Kidney (tissue), 14 donors: ENCODE measurements around the gene RASL10B. TPM values are rescaled to one million over a fixed set of nuclear protein-coding genes. Genes with fewer than 3 reads are reported as not detected.
A peak's percentile ranks its signal among the peaks of the same experiment; 100 is the strongest.

Experiments used
- DNase-seq, 5 donors: peaks; one replicate each; pipeline ENCODE4 v3.0.0-alpha.2; 2013 to 2020
- FAIRE-seq: peaks from 2 replicates; lab custom pipeline; 2012; peaks lifted over from hg19 to GRCh38; lab: Jason Lieb, UNC
- H3K27ac ChIP-seq, 2 donors: one replicate each; pipeline ENCODE4 v1.7.0; 2013; ENCODE audit warnings: low read depth in 2 of 2, low read length in 2 of 2, inconsistent platforms in 1 of 2
- H3K27me3 ChIP-seq: one replicate; pipeline ENCODE4 v1.7.1; 2013; ENCODE audit warnings: low read length, inconsistent platforms; ENCODE audit not compliant: control insufficient read depth, insufficient read depth
- H3K36me3 ChIP-seq, 3 donors: one replicate each; pipeline versions ENCODE4 v1.7.0 to v1.7.1; 2013; ENCODE audit warnings: low read length in 3 of 3, control low read depth in 1 of 3, inconsistent platforms in 1 of 3; ENCODE audit not compliant: insufficient read depth in 3 of 3, control insufficient read depth in 2 of 3
- H3K4me1 ChIP-seq, 3 donors: one replicate each; pipeline versions ENCODE4 v1.7.0 to v1.7.1; 2013; ENCODE audit warnings: low read length in 3 of 3, inconsistent platforms in 1 of 3, low read depth in 1 of 3; ENCODE audit not compliant: control insufficient read depth in 2 of 3, insufficient read depth in 2 of 3
- H3K4me3 ChIP-seq, 3 donors: one replicate each; pipeline versions ENCODE4 v1.7.0 to v1.8.1; 2013; ENCODE audit warnings: low read length in 3 of 3, control low read depth in 1 of 3, inconsistent platforms in 1 of 3
- H3K9ac ChIP-seq, 3 donors: one replicate each; pipeline versions ENCODE4 v1.7.0 to v1.7.1; 2013; ENCODE audit warnings: low read length in 3 of 3, control low read depth in 1 of 3, inconsistent platforms in 1 of 3
- H3K9me3 ChIP-seq, 3 donors: one replicate each; pipeline versions ENCODE4 v1.7.0 to v1.7.1; 2013; ENCODE audit warnings: low read length in 3 of 3, control low read depth in 1 of 3, inconsistent platforms in 1 of 3; ENCODE audit not compliant: control insufficient read depth in 2 of 3, insufficient read depth in 1 of 3
- intact Hi-C: fragments of 100-400 bp; cut with DNase I; formaldehyde crosslinking; loops from one replicate; pipeline ENCODE4 v1.11.1; 2022
- polyA plus RNA-seq: library from polyadenylated mRNA; stranded (reverse); fragments of 350-450 nt; fragmentation: Illumina TruSeq; extraction: RNeasy Lipid Tissue Mini Kit (QIAGEN cat#74804); gene quantifications from one replicate; pipeline ENCODE4 v1.2.3, GENCODE V29; 2014; ENCODE audit warnings: low read depth, low replicate concordance; ENCODE audit not compliant: insufficient read depth
- total RNA-seq: library from RNA; stranded (reverse); fragmentation: NEBNext Ultra II Directional; extraction: Animal tissue kit (Norgen Biotek cat#: 25700); gene quantifications from one replicate; pipeline ENCODE4 v1.2.1, GENCODE V29; 2021
- TF ChIP-seq, protein P1 (sequence below): IDR thresholded peaks from 3 replicates; pipeline ENCODE4 v1.5.1; 2012; ENCODE audit warnings: mild to moderate bottlenecking, moderate library complexity, borderline replicate concordance; ENCODE audit not compliant: insufficient read depth; ENCODE audit errors: extremely low read depth
- donor health status: control.
- donor health status: control.
- donor health status: control.
- donor health status: control.
- donor health status: control.
- donor health status: DM: yes; HTN: yes; CAD: no.
- donor health status: Normal renal cell carcinoma (clear cell type).

Gene RASL10B
- total and polyA plus RNA-seq, 2 donors from 2014 or later: 1.5 to 2.4 TPM

DNA sequence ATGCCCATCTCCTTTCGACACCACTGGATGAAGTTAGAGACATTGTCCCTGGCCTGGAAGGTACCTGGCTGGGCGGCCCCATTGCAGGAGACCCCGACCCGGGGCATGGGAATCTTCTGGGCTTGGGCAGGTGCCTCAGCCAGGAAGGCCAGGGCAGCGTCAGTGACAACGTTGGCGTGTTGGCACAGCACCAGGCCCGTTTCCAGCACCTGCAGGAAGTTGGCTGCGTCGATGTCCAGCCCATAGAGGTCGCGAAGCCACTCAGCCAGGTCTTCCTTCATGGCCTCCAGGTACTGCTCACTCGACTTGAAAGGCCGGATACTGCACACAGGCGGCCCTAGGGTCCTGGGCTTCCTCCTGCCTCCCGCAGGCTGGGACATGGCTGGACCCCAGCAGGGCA is 21.0 kb downstream of the RASL10B start:
- Histone ChIP-seq H3K27me3 (peaks cover 2% of the 10 kb centered on the region), H3K36me3 (no peaks in the 10 kb centered on the region), H3K27ac (no peak overlapping the region), H3K4me1 (peaks cover 0 to 9% (median 0%) of the 10 kb centered on the region in 3 donors), H3K9ac (no peak overlapping the region), H3K4me3 (no peak overlapping the region), H3K9me3 (no peaks in the 10 kb centered on the region)
- intact Hi-C loops: no loop called here
- DNase-seq (peak in 1 of 5 donors; percentile 76), FAIRE-seq (no peak)
- TF ChIP-seq, protein P1, sequence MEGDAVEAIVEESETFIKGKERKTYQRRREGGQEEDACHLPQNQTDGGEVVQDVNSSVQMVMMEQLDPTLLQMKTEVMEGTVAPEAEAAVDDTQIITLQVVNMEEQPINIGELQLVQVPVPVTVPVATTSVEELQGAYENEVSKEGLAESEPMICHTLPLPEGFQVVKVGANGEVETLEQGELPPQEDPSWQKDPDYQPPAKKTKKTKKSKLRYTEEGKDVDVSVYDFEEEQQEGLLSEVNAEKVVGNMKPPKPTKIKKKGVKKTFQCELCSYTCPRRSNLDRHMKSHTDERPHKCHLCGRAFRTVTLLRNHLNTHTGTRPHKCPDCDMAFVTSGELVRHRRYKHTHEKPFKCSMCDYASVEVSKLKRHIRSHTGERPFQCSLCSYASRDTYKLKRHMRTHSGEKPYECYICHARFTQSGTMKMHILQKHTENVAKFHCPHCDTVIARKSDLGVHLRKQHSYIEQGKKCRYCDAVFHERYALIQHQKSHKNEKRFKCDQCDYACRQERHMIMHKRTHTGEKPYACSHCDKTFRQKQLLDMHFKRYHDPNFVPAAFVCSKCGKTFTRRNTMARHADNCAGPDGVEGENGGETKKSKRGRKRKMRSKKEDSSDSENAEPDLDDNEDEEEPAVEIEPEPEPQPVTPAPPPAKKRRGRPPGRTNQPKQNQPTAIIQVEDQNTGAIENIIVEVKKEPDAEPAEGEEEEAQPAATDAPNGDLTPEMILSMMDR: no peak

DNA sequence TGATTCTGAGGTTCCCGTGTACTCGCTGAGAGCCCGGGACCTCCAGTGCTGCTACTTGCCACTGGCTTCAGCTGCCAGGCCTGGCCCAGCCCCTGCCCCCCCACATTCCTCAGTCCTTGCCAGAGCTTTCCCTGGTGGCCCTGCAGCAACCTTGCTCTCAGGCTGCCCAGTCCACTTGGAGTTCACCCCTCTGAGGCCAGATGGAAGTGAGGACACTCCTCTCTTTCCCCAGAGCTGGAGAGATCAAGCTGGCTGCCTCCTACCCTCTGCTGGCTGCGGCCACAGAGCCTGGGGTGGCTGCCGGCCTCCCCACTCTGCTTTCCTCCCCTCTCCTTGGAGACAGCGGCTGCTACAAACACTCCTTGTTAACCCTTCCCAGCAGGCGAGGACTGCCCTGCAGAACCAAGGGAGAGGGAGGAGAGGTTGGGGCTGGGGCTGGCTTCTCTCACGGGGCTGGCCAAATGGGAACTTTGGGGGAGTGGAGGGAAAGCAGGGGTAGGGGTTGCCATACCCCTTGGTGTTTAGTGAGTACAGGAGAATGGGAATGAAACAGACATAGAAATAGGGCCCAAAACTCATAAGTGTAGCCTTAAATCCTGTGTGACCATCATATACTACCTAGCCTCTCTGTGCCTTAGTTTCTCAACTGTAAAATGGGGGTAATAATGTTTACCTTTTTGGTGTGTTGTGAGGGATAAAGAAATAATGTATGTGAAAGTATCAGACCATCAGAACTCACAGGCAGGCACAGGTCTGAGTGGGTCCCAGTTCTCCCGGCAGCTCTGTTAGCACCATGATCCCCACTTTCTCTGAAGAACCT is 21.7 kb downstream of the RASL10B start, which contains the start of gene GAS2L2:
Gene GAS2L2, minus strand, starts transcription at position 295 of the 820 bp plus-strand sequence. CDS start 389 bp downstream, outside the sequence.
- Histone ChIP-seq H3K36me3 (no peaks in the 10 kb centered on the region), H3K9me3 (no peaks in the 10 kb centered on the region), H3K9ac (no peak within 1 kb of the TSS), H3K27ac (no peak within 1 kb of the TSS), H3K4me3 (no peak within 1 kb of the TSS), H3K4me1 (peaks cover 0 to 5% (median 0%) of the 10 kb centered on the region in 3 donors), H3K27me3 (peaks cover 2% of the 10 kb centered on the region)
- TF ChIP-seq, protein P1: no peak
- DNase-seq (no peak), FAIRE-seq (no peak)
- intact Hi-C loops: no loop called here

DNA sequence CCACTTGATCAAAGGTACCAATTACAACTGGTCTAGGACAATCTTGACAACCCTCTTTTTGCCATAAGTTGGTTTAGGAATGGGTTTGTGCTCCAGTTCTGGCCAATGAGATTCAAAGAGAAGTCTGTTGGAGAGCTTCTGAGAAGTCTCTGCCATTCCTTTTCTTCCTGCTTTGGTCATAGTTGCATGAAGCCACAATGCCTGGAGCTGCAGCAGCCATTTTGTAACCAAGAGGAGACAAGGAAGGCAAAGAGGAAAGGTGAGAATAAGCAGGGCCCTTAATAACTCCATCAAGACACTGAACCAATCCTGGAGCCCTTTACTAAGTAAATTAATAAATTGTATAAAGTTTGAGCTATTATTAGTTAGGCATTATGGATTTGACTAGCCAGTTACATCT is 25.8 kb downstream of the RASL10B start:
- DNase-seq (no peak), FAIRE-seq (no peak)
- no peaks in the 10 kb centered on the region for H3K9me3 ChIP-seq
- no peaks in the 10 kb centered on the region for H3K36me3 ChIP-seq
- no peak overlapping the region for H3K9ac ChIP-seq
- TF ChIP-seq, protein P1: no peak
- H3K4me3 ChIP-seq: no peak overlapping the region
- intact Hi-C loops: no loop called here
- H3K27me3 ChIP-seq: no peaks in the 10 kb centered on the region
- no peak overlapping the region for H3K27ac ChIP-seq
- no peaks in the 10 kb centered on the region for H3K4me1 ChIP-seq
